PC-3 (cell line): Measurements from ENCODE around the gene NAB1. TPM values are rescaled to one million over a fixed set of nuclear protein-coding genes. Genes with fewer than 3 reads are reported as not detected.

Source experiments
- ATAC-seq: fragments of 200-7000 bp; cut with Tn5 transposase; 2 replicates; pipeline ENCODE4 v1.9.1; 2020; ENCODE audit warnings: mild to moderate bottlenecking, moderate library complexity
- BruUV-seq: library from RNA; stranded (reverse); fragments of 400-500 nt; replicated peaks from 2 replicates; lab custom pipeline; 2021; lab: Mats Ljungman, UMichigan
- CTCF ChIA-PET: fragments of 300-600 bp; sonication (Branson Sonifier 250); formaldehyde crosslinking; loops from one replicate; lab custom pipeline; 2022; ENCODE audit warnings: antibody characterized with exemption; lab: Charles Lee
- POLR2A ChIA-PET: fragments of 300-600 bp; sonication (Branson Sonifier 250); formaldehyde crosslinking; loops from one replicate; lab custom pipeline; 2022; ENCODE audit warnings: antibody characterized with exemption; ENCODE audit not compliant: unreplicated experiment; lab: Charles Lee
- DNase-seq: peaks from one replicate; pipeline ENCODE4 v3.0.0-alpha.2; 2015
- H2AFZ ChIP-seq: fragments of 300-600 bp; sonication (generic); 2 replicates; pipeline ENCODE4 v1.6.0; 2016; ENCODE audit warnings: antibody characterized with exemption, low read length
- H3F3A ChIP-seq: fragments of 300-600 bp; sonication (generic); one replicate; pipeline ENCODE4 v1.6.0; 2017; ENCODE audit warnings: antibody characterized with exemption, low read length, control low read depth, mild to moderate bottlenecking; ENCODE audit not compliant: unreplicated experiment
- H3K27ac ChIP-seq: fragments of 300-600 bp; sonication (generic); 2 replicates; pipeline ENCODE4 v1.5.1; 2016; ENCODE audit warnings: mild to moderate bottlenecking, low read length
- H3K27me3 ChIP-seq: fragments of 300-600 bp; sonication (generic); 2 replicates; pipeline ENCODE4 v1.6.1; 2016; ENCODE audit warnings: low read length, mixed read lengths
- H3K36me3 ChIP-seq: fragments of 300-600 bp; sonication (generic); 2 replicates; pipeline ENCODE4 v1.6.1; 2016; ENCODE audit warnings: low read depth, mixed run types, low read length, mixed read lengths
- H3K4me1 ChIP-seq: fragments of 300-600 bp; sonication (generic); 2 replicates; pipeline ENCODE4 v1.5.1; 2016; ENCODE audit warnings: low read length; ENCODE audit not compliant: insufficient read depth
- H3K4me2 ChIP-seq: fragments of 300-600 bp; sonication (generic); 2 replicates; pipeline ENCODE4 v1.6.0; 2016; ENCODE audit warnings: low read length
- H3K4me3 ChIP-seq: fragments of 300-600 bp; sonication (generic); 2 replicates; pipeline ENCODE4 v1.5.1; 2016; ENCODE audit warnings: mild to moderate bottlenecking, low read length, mixed read lengths
- H3K79me2 ChIP-seq: fragments of 300-600 bp; sonication (generic); 2 replicates; pipeline ENCODE4 v1.6.1; 2017; ENCODE audit warnings: low read length, mixed read lengths
- H3K9ac ChIP-seq: fragments of 300-600 bp; sonication (generic); 2 replicates; pipeline ENCODE4 v1.6.0; 2016; ENCODE audit warnings: mild to moderate bottlenecking, low read length
- H3K9me2 ChIP-seq: fragments of 300-600 bp; sonication (generic); replicated peaks from 2 replicates; pipeline ENCODE4 v1.6.1; 2016; ENCODE audit warnings: mixed run types, low read length, mixed read lengths
- H3K9me3 ChIP-seq: fragments of 300-600 bp; sonication (generic); 2 replicates; pipeline ENCODE4 v1.6.1; 2016; ENCODE audit warnings: low read length, mixed read lengths
- H4K20me1 ChIP-seq: fragments of 300-600 bp; sonication (generic); 2 replicates; pipeline ENCODE4 v1.6.1; 2016; ENCODE audit warnings: low read length, mixed read lengths
- CTCF ChIP-seq: fragments of 300-600 bp; sonication (generic); conservative IDR thresholded peaks from 2 replicates; pipeline ENCODE4 v1.5.1; 2017; ENCODE audit warnings: antibody characterized with exemption, low read depth, mild to moderate bottlenecking, low read length
- EZH2 ChIP-seq: fragments of 300-600 bp; sonication (generic); IDR thresholded peaks from one replicate; pipeline ENCODE4 v1.6.1; 2017; ENCODE audit warnings: antibody characterized with exemption, mild to moderate bottlenecking, low read length; ENCODE audit not compliant: unreplicated experiment
- EZH2phosphoT487 ChIP-seq: fragments of 300-600 bp; sonication (generic); IDR thresholded peaks from 2 replicates; pipeline ENCODE4 v1.6.1; 2018; ENCODE audit warnings: mild to moderate bottlenecking, antibody characterized with exemption, low read length, borderline replicate concordance
- intact Hi-C: fragments of 100-400 bp; cut with micrococcal nuclease; formaldehyde crosslinking; loops from 2 replicates; pipeline ENCODE4 v1.9.0; 2023
- total RNA-seq: library from RNA; depleted of rRNA; stranded (reverse); fragments of >200 nt; gene quantifications from 2 replicates; pipeline ENCODE4 v1.2.3, GENCODE V29; 2014

The NAB1 gene
- total RNA-seq, 1 experiment from 2014 or later, result 23.1 TPM

- peaks cover 4% of the 10 kb centered on the region for H3K4me1 ChIP-seq
- H3K9me2 ChIP-seq, result no peaks in the 10 kb centered on the region
- no peak overlapping the region for H3K4me3 ChIP-seq
- ATAC-seq (no peak), DNase-seq (no peak)
- H3K27me3 ChIP-seq, result no peaks in the 10 kb centered on the region
- CTCF ChIA-PET, result no interaction called here
- no peak overlapping the region for H3K9ac ChIP-seq
- H3K4me2 ChIP-seq, result no peak overlapping the region
- peaks cover 4% of the 10 kb centered on the region; the same call in 1 of the 2 replicates for H3K9me3 ChIP-seq
- no TSS peak for BruUV-seq
- H2AFZ ChIP-seq, result no peak overlapping the region
- intact Hi-C loops, result no loop called here
- POLR2A ChIA-PET, result no interaction called here
- peaks cover under 1% of the 10 kb centered on the region for H3F3A ChIP-seq
- no peaks in the 10 kb centered on the region for H3K36me3 ChIP-seq
- no peaks in the 10 kb centered on the region for H4K20me1 ChIP-seq
- TF ChIP-seq CTCF, result no peak
- TF ChIP-seq EZH2phosphoT487, result no peak
- no peak for TF ChIP-seq EZH2
- no peaks in the 10 kb centered on the region for H3K79me2 ChIP-seq
- H3K27ac ChIP-seq, result no peak overlapping the region
These were observed 62.2 kb downstream of the NAB1 start for GRCh38 chr2:190711069-190711468.

GRCh38 chr2:190713471-190713870 lies 64.6 kb downstream of the NAB1 start:
- no peak overlapping the region for H2AFZ ChIP-seq
- H3K9me3 ChIP-seq, result no peaks in the 10 kb centered on the region
- intact Hi-C loops, result no loop called here
- POLR2A ChIA-PET, result interaction anchor here (0.5 kb wide), 1 partner anchor 208 kb away, joined by 3 read pairs; no protein-coding TSS in a partner anchor
- ATAC-seq (no peak), DNase-seq (no peak)
- H3K27ac ChIP-seq, result no peak overlapping the region
- H3K4me2 ChIP-seq, result no peak overlapping the region
- TF ChIP-seq EZH2, result no peak
- TF ChIP-seq EZH2phosphoT487, result no peak
- TF ChIP-seq CTCF, result no peak
- no peaks in the 10 kb centered on the region for H3K79me2 ChIP-seq
- no peak overlapping the region for H3K4me3 ChIP-seq
- peaks cover 7% of the 10 kb centered on the region for H3F3A ChIP-seq
- H3K9ac ChIP-seq, result no peak overlapping the region
- no peaks in the 10 kb centered on the region for H4K20me1 ChIP-seq
- H3K9me2 ChIP-seq, result no peaks in the 10 kb centered on the region
- BruUV-seq, result no TSS peak
- H3K27me3 ChIP-seq, result no peaks in the 10 kb centered on the region
- no peaks in the 10 kb centered on the region for H3K36me3 ChIP-seq
- H3K4me1 ChIP-seq, result peaks cover 25% of the 10 kb centered on the region
- CTCF ChIA-PET, result no interaction called here

- H3K27ac ChIP-seq, result no peak overlapping the region
- TF ChIP-seq EZH2 (no peak), CTCF (no peak), EZH2phosphoT487 (no peak)
- ATAC-seq, result no peak
- H3K9me3 ChIP-seq, result no peaks in the 10 kb centered on the region
- ChIA-PET POLR2A (no interaction called here), CTCF (no interaction called here)
- H4K20me1 ChIP-seq, result no peaks in the 10 kb centered on the region
- H3F3A ChIP-seq, result peaks cover 13% of the 10 kb centered on the region
- peak; percentile 31 for DNase-seq
- H3K4me2 ChIP-seq, result no peak overlapping the region
- no peaks in the 10 kb centered on the region for H3K27me3 ChIP-seq
- H3K4me3 ChIP-seq, result no peak overlapping the region
- intact Hi-C loops, result loop anchor here (5.0 kb wide), 1 partner anchor 42 kb away; no protein-coding TSS in a partner anchor
- H3K4me1 ChIP-seq, result peaks cover 40% of the 10 kb centered on the region
- H3K79me2 ChIP-seq, result no peaks in the 10 kb centered on the region
- no peaks in the 10 kb centered on the region for H3K36me3 ChIP-seq
- BruUV-seq, result no TSS peak
- no peaks in the 10 kb centered on the region for H3K9me2 ChIP-seq
- no peak overlapping the region for H3K9ac ChIP-seq
- H2AFZ ChIP-seq, result no peak overlapping the region
These were observed 66.1 kb downstream of the NAB1 start for GRCh38 chr2:190714958-190715357.
